HEK293 (cell line): ENCODE results near the gene FLRT2.

Experiments
- CTCF ChIA-PET: fragments of 350-600 bp; formaldehyde crosslinking; extraction: SDS; loops from one replicate; lab custom pipeline; 2021; ENCODE audit warnings: antibody characterized with exemption; lab: Yijun Ruan, JAX
- POLR2A ChIA-PET: fragments of 300-600 bp; formaldehyde crosslinking; extraction: SDS; loops from one replicate; lab custom pipeline; 2020; ENCODE audit warnings: antibody characterized with exemption, inconsistent platforms; lab: Yijun Ruan, JAX
- H3K27ac ChIP-seq: fragments of 200-500 bp; sonication (Bioruptor generic); 2 replicates; pipeline ENCODE4 v1.5.1; 2014; ENCODE audit warnings: low read depth, low read length, control low read depth, inconsistent platforms; ENCODE audit errors: extremely low read depth
- H3K36me3 ChIP-seq, 2 experiments: fragments of 200-500 bp in 1 of 2; sonication (Bioruptor generic) in 1 of 2; 1 replicate in 1 of 2; 2 replicates in 1 of 2; pipeline ENCODE4 v1.5.1; 2014 to 2017; ENCODE audit warnings: inconsistent platforms in 2 of 2, low read length in 2 of 2; ENCODE audit not compliant: control insufficient read depth in 2 of 2, insufficient read depth in 1 of 2
- H3K4me1 ChIP-seq: fragments of 200-500 bp; sonication (Bioruptor generic); 2 replicates; pipeline ENCODE4 v1.5.1; 2014; ENCODE audit warnings: mild to moderate bottlenecking, low read length, inconsistent platforms; ENCODE audit not compliant: control insufficient read depth, insufficient read depth
- H3K4me3 ChIP-seq: 2 replicates; pipeline ENCODE4 v1.5.1; 2011; ENCODE audit warnings: low read depth, mild to moderate bottlenecking, control low read depth, low read length, moderate library complexity
- H3K9me3 ChIP-seq: fragments of 200-500 bp; sonication (Bioruptor generic); 2 replicates; pipeline ENCODE4 v1.5.1; 2014; ENCODE audit warnings: low read depth, low read length, inconsistent platforms; ENCODE audit not compliant: control insufficient read depth, insufficient read depth
- GLIS2 ChIP-seq: fragments of 450-650 bp; formaldehyde crosslinking; IDR thresholded peaks from 2 replicates; pipeline ENCODE4 v1.5.1; 2016; ENCODE audit warnings: missing biosample characterization, missing genetic modification characterization
- HOXA7 ChIP-seq: sonication (generic); formaldehyde crosslinking; IDR thresholded peaks from 2 replicates; pipeline ENCODE4 v1.8.1; 2022; ENCODE audit warnings: missing genetic modification reagents, borderline replicate concordance
- MEIS1 ChIP-seq: sonication (generic); formaldehyde crosslinking; IDR thresholded peaks from 2 replicates; pipeline ENCODE4 v1.8.1; 2022; ENCODE audit warnings: missing genetic modification reagents, mild to moderate bottlenecking, borderline replicate concordance
- SCRT1 ChIP-seq: fragments of 450-650 bp; formaldehyde crosslinking; IDR thresholded peaks from 2 replicates; pipeline ENCODE4 v1.5.1; 2016; ENCODE audit warnings: missing biosample characterization, missing genetic modification characterization, borderline replicate concordance
- TCF7L2 ChIP-seq: IDR thresholded peaks from 2 replicates; pipeline ENCODE4 v1.6.1; 2011; ENCODE audit warnings: low read depth, mild to moderate bottlenecking, inconsistent platforms, low read length, moderate library complexity, borderline replicate concordance
- ZBTB7A ChIP-seq: fragments of 450-650 bp; formaldehyde crosslinking; IDR thresholded peaks from 2 replicates; pipeline ENCODE4 v1.5.1; 2016; ENCODE audit warnings: low read depth, missing biosample characterization, missing genetic modification characterization
- ZEB2 ChIP-seq: fragments of 450-650 bp; formaldehyde crosslinking; IDR thresholded peaks from 2 replicates; pipeline ENCODE4 v1.5.1; 2016; ENCODE audit warnings: missing biosample characterization, missing genetic modification characterization
- ZFP69B ChIP-seq: fragments of 450-650 bp; formaldehyde crosslinking; IDR thresholded peaks from 2 replicates; pipeline ENCODE4 v1.5.1; 2016; ENCODE audit warnings: missing biosample characterization, missing genetic modification characterization
- ZNF132 ChIP-seq: fragments of 450-650 bp; formaldehyde crosslinking; IDR thresholded peaks from 2 replicates; pipeline ENCODE4 v1.5.1; 2017; ENCODE audit warnings: missing biosample characterization, missing genetic modification characterization, borderline replicate concordance
- ZNF146 ChIP-seq: fragments of 450-650 bp; formaldehyde crosslinking; IDR thresholded peaks from 2 replicates; pipeline ENCODE4 v1.5.1; 2016; ENCODE audit warnings: missing biosample characterization, missing genetic modification characterization
- ZNF157 ChIP-seq: fragments of 450-650 bp; formaldehyde crosslinking; IDR thresholded peaks from 2 replicates; pipeline ENCODE4 v1.5.1; 2016; ENCODE audit warnings: missing biosample characterization, missing genetic modification characterization
- ZNF16 ChIP-seq: fragments of 450-650 bp; formaldehyde crosslinking; IDR thresholded peaks from 2 replicates; pipeline ENCODE4 v1.5.1; 2016; ENCODE audit warnings: low read depth, missing biosample characterization, missing genetic modification characterization
- ZNF202 ChIP-seq: fragments of 450-650 bp; formaldehyde crosslinking; IDR thresholded peaks from 2 replicates; pipeline ENCODE4 v1.5.1; 2016; ENCODE audit warnings: missing biosample characterization, missing genetic modification characterization, borderline replicate concordance
- ZNF239 ChIP-seq: fragments of 450-650 bp; formaldehyde crosslinking; IDR thresholded peaks from 2 replicates; pipeline ENCODE4 v1.5.1; 2016; ENCODE audit warnings: missing biosample characterization, missing genetic modification characterization
- ZNF292 ChIP-seq: fragments of 450-650 bp; formaldehyde crosslinking; IDR thresholded peaks from 2 replicates; pipeline ENCODE4 v1.5.1; 2016; ENCODE audit warnings: low read depth, missing biosample characterization, missing genetic modification characterization, borderline replicate concordance
- ZNF394 ChIP-seq: fragments of 450-650 bp; formaldehyde crosslinking; IDR thresholded peaks from 2 replicates; pipeline ENCODE4 v1.5.1; 2016; ENCODE audit warnings: missing biosample characterization, missing genetic modification characterization, mild to moderate bottlenecking, moderate library complexity, borderline replicate concordance
- ZNF416 ChIP-seq: fragments of 450-650 bp; formaldehyde crosslinking; IDR thresholded peaks from 2 replicates; pipeline ENCODE4 v1.5.1; 2016; ENCODE audit warnings: missing biosample characterization, missing genetic modification characterization
- ZNF501 ChIP-seq: fragments of 450-650 bp; formaldehyde crosslinking; IDR thresholded peaks from 2 replicates; pipeline ENCODE4 v1.5.1; 2016; ENCODE audit warnings: missing biosample characterization, missing genetic modification characterization
- ZNF561 ChIP-seq: fragments of 450-650 bp; IDR thresholded peaks from 2 replicates; pipeline ENCODE4 v1.5.1; 2018; ENCODE audit warnings: missing biosample characterization, missing genetic modification characterization, borderline replicate concordance
- ZNF843 ChIP-seq: fragments of 450-650 bp; formaldehyde crosslinking; IDR thresholded peaks from 2 replicates; pipeline ENCODE4 v1.5.1; 2016; ENCODE audit warnings: missing biosample characterization, missing genetic modification characterization
- ZXDB ChIP-seq: fragments of 450-650 bp; formaldehyde crosslinking; IDR thresholded peaks from 2 replicates; pipeline ENCODE4 v1.5.1; 2016; ENCODE audit warnings: missing biosample characterization, missing genetic modification characterization
- TF ChIP-seq, protein P1 (sequence below): fragments of 450-650 bp; formaldehyde crosslinking; IDR thresholded peaks from 2 replicates; pipeline ENCODE4 v1.5.1; 2016; ENCODE audit warnings: missing biosample characterization, missing genetic modification characterization
- TF ChIP-seq, protein P2 (sequence below): fragments of 450-650 bp; formaldehyde crosslinking; IDR thresholded peaks from 2 replicates; pipeline ENCODE4 v1.5.1; 2016; ENCODE audit warnings: missing biosample characterization, missing genetic modification characterization
- TF ChIP-seq, protein P3 (sequence below): fragments of 450-650 bp; formaldehyde crosslinking; IDR thresholded peaks from 2 replicates; pipeline ENCODE4 v1.5.1; 2016; ENCODE audit warnings: missing biosample characterization, missing genetic modification characterization
- TF ChIP-seq, protein P4 (sequence below): fragments of 450-650 bp; formaldehyde crosslinking; optimal IDR thresholded peaks from 2 replicates; pipeline ENCODE3; 2016; ENCODE audit warnings: missing biosample characterization, mild to moderate bottlenecking, missing genetic modification characterization

The FLRT2 gene

DNA sequence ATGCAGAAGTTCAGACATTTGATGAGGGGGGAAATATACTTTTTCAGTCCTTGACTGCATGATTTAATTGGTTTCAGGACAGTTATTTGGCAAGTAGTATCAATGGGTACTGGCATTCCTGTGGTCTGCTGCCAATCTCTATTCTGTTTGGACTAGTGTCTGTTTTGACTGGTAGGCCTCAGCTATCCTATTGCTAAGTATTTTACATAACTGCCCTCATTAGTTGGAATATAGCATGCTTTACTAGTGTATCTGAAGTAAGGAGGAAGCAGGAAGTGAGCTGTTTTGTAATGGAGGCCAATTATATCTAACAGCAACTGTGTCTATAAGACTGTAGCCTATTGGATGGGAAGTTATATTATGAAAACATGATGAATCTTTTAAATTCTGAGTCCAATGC lies 104.3 kb downstream of the FLRT2 start (continued):
- TF ChIP-seq, protein P1, sequence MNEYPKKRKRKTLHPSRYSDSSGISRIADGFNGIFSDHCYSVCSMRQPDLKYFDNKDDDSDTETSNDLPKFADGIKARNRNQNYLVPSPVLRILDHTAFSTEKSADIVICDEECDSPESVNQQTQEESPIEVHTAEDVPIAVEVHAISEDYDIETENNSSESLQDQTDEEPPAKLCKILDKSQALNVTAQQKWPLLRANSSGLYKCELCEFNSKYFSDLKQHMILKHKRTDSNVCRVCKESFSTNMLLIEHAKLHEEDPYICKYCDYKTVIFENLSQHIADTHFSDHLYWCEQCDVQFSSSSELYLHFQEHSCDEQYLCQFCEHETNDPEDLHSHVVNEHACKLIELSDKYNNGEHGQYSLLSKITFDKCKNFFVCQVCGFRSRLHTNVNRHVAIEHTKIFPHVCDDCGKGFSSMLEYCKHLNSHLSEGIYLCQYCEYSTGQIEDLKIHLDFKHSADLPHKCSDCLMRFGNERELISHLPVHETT (tag by site-specific recombination), result no peak
- TF ChIP-seq ZNF202 (tag by site-specific recombination), result no peak
- TF ChIP-seq ZBTB7A, result no peak
- no peak for TF ChIP-seq ZNF239 (tag by site-specific recombination)

DNA sequence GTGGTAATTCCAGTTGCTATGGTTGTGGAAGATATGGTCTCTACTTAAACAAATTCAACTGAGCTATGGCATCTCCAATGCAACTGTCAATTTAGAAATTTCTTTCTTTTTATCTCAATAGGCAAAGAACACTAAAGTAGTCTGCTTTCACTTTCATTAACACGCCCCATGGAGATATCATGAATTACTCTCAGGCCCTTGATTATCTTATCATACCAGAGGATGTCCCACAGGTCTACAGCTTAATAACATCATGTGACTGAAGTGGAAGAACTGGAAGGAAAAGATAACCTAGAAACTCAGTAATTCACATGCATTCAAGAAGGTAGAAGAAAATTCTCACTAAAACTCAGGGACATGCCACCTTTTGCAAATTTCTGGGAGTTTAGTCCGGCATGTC lies 114.3 kb downstream of the FLRT2 start:
- Histone ChIP-seq H3K4me3 (no peak overlapping the region), H3K4me1 (no peaks in the 10 kb centered on the region), H3K36me3 (no peaks in the 10 kb centered on the region), H3K9me3 (no peaks in the 10 kb centered on the region), H3K27ac (no peak overlapping the region)
- TF ChIP-seq ZNF416 (tag by site-specific recombination) (no peak), ZNF146 (tag by site-specific recombination) (no peak), HOXA7 (CRISPR knock-in tag) (no peak), ZXDB (tag by site-specific recombination) (no peak), MEIS1 (CRISPR knock-in tag) (no peak)
- TF ChIP-seq, protein P2, sequence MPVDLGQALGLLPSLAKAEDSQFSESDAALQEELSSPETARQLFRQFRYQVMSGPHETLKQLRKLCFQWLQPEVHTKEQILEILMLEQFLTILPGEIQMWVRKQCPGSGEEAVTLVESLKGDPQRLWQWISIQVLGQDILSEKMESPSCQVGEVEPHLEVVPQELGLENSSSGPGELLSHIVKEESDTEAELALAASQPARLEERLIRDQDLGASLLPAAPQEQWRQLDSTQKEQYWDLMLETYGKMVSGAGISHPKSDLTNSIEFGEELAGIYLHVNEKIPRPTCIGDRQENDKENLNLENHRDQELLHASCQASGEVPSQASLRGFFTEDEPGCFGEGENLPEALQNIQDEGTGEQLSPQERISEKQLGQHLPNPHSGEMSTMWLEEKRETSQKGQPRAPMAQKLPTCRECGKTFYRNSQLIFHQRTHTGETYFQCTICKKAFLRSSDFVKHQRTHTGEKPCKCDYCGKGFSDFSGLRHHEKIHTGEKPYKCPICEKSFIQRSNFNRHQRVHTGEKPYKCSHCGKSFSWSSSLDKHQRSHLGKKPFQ, result no peak
- POLR2A ChIA-PET, result no interaction called here
- CTCF ChIA-PET, result no interaction called here

DNA sequence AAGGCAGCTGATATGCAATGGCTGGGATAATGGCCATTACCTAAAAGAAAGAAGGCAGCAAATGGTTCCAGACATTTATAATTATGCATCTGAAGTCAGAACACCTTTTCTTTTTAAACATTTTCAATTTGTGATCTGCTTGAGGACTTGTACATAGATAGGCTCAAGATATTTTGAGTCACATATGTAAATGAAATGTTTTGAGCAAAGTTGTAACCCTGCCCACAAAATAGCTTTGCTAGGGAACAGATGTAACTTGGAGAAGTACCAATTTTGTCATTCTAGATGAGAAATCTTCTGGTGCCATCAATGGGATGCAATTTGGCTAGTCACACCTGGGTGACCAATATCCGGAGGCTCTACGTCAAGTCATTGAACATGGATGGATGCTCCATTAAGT lies 123.1 kb downstream of the FLRT2 start:
- H3K4me3 ChIP-seq, result no peak overlapping the region
- CTCF ChIA-PET, result interaction anchor here (0.6 kb wide), 1 partner anchor 472 kb away, joined by 3 read pairs; no protein-coding TSS in a partner anchor
- no peak for TF ChIP-seq ZNF501
- no peak for TF ChIP-seq MEIS1 (CRISPR knock-in tag)
- no peak for TF ChIP-seq ZNF843
- TF ChIP-seq ZNF132 (tag by site-specific recombination), result no peak
- no peak for TF ChIP-seq ZNF561 (tag by site-specific recombination)
- no peaks in the 10 kb centered on the region for H3K4me1 ChIP-seq
- no peaks in the 10 kb centered on the region for H3K36me3 ChIP-seq
- H3K9me3 ChIP-seq, result no peaks in the 10 kb centered on the region
- POLR2A ChIA-PET, result no interaction called here
- no peak overlapping the region for H3K27ac ChIP-seq

DNA sequence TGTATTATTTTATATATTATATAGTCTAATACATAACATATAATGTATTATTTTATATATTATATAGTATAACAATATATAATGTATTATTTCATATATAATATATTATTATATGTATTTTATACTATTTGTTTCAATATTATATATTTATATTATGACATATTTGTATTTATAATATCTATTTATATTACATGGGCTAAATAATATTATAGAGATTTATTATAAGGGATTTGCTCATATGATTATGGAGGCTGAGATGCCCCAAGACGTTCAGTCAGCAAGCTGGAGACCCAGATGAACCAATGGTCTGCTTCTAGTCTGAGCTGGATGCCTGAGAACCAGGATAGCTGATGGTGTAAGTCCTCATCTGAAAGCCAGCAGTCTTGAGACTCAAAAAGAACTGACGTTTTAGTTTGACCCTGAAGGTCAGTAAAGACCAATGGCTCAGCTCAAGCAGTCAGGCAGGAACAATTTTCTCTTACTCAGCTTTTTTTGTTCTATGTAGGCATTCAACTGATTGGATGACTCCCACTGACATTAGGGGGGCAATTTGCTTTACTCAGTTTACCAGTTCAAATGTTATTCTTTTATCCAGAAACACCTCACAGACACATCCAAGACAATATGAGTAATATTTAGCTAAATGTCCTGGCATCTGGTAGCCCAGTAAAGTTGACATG lies 130.4 kb downstream of the FLRT2 start:
- ChIA-PET POLR2A (no interaction called here), CTCF (no interaction called here)
- H3K4me3 ChIP-seq, result no peak overlapping the region
- H3K4me1 ChIP-seq, result no peaks in the 10 kb centered on the region
- no peaks in the 10 kb centered on the region for H3K36me3 ChIP-seq
- H3K27ac ChIP-seq, result no peak overlapping the region
- no peak for TF ChIP-seq GLIS2 (tag by site-specific recombination)
- no peak for TF ChIP-seq TCF7L2
- TF ChIP-seq ZFP69B (tag by site-specific recombination), result no peak
- TF ChIP-seq ZNF394 (tag by site-specific recombination), result no peak
- no peak for TF ChIP-seq ZNF157
- TF ChIP-seq, protein P3, sequence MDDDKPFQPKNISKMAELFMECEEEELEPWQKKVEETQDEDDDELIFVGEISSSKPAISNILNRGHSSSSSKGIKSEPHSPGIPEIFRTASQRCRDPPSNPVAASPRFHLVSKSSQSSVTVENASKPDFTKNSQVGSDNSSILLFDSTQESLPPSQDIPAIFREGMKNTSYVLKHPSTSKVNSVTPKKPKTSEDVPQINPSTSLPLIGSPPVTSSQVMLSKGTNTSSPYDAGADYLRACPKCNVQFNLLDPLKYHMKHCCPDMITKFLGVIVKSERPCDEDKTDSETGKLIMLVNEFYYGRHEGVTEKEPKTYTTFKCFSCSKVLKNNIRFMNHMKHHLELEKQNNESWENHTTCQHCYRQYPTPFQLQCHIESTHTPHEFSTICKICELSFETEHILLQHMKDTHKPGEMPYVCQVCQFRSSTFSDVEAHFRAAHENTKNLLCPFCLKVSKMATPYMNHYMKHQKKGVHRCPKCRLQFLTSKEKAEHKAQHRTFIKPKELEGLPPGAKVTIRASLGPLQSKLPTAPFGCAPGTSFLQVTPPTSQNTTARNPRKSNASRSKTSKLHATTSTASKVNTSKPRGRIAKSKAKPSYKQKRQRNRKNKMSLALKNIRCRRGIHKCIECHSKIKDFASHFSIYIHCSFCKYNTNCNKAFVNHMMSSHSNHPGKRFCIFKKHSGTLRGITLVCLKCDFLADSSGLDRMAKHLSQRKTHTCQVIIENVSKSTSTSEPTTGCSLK, result no peak
- TF ChIP-seq ZNF16 (tag by site-specific recombination), result no peak
- TF ChIP-seq SCRT1 (tag by site-specific recombination), result no peak
- TF ChIP-seq ZEB2, result no peak
- no peak for TF ChIP-seq ZNF292 (tag by site-specific recombination)
- TF ChIP-seq, protein P4, sequence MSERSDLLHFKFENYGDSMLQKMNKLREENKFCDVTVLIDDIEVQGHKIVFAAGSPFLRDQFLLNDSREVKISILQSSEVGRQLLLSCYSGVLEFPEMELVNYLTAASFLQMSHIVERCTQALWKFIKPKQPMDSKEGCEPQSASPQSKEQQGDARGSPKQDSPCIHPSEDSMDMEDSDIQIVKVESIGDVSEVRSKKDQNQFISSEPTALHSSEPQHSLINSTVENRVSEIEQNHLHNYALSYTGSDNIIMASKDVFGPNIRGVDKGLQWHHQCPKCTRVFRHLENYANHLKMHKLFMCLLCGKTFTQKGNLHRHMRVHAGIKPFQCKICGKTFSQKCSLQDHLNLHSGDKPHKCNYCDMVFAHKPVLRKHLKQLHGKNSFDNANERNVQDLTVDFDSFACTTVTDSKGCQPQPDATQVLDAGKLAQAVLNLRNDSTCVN (tag by site-specific recombination), result no peak
- H3K9me3 ChIP-seq, result no peaks in the 10 kb centered on the region
